ENCODE results near the gene MTMR11. TPM values are rescaled to one million over a fixed set of nuclear protein-coding genes. Genes with fewer than 3 reads are reported as not detected.

The MTMR11 gene
- total and polyA plus RNA-seq, 2 donors (not counting 1 experiment from before 2014, with no cell fraction given): 0.91 TPM; not detected in 1

DNA sequence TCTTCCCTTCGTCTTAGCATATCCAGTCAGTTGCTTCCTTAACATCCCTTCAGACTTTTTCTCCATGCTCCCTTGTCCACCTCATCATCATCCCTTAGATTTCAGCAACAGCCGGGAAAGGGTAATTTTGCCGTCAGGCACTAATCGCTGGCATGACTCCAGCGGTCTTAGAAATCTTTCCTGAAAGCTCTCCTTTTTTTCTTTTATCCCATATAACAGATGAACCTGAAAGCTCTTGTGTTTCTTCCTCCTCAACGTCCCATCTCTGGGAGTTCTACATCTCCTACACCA lies 47.7 kb downstream of the MTMR11 start:
- POLR2A ChIA-PET: interaction anchor here (0.5 to 3.3 kb wide), 6 partner anchors 10 to 658 kb away, joined by 4 to 37 read pairs (median 10); partner anchors contain the start of genes BOLA1 and SF3B4
- H3K4me2 ChIP-seq (replicated peaks; ENCODE audit: low read depth, low read length, poor library complexity, severe bottlenecking): peak overlapping the region; percentile 78
- H3K9ac ChIP-seq (ENCODE audit: low read length): peak overlapping the region; percentile 81
- Mint-ChIP-seq H3K4me1 (peaks cover 2% of the 10 kb centered on the region), H3K4me3 (no peak overlapping the region), H3K27ac (no peak overlapping the region), H3K27me3 (no peaks in the 10 kb centered on the region), H3K9me3 (ENCODE audit: insufficient read depth) (no peaks in the 10 kb centered on the region)
- peak overlapping the region; percentile 89 to 94 for H3K27ac ChIP-seq (ENCODE audit: low read length in 2 of 2)
- peaks cover 21 to 29% of the 10 kb centered on the region in 2 donors for H3K4me1 ChIP-seq (ENCODE audit: control insufficient read depth in 2 of 2, insufficient read depth in 2 of 2, low read length in 2 of 2)
- DNase-seq (no peak), ATAC-seq (ENCODE audit: low read depth) (no peak)
- peaks cover 0 to 5% (median 0%) of the 10 kb centered on the region in 3 donors for H3K9me3 ChIP-seq (ENCODE audit: control extremely low read depth in 1 of 3, control insufficient read depth in 2 of 3, insufficient read depth in 1 of 3, low read length in 2 of 3)
- 59% methylated on average over 5 of the region's 6 CpGs for WGBS (ENCODE audit: insufficient coverage)
- CTCF ChIA-PET: interaction anchor here (0.7 to 2.6 kb wide), 7 partner anchors 10 to 999 kb away, joined by 3 to 8 read pairs (median 4); partner anchors contain the start of gene SF3B4
- peak overlapping the region; percentile 86 for H2AFZ ChIP-seq (ENCODE audit: insufficient read depth, low read depth, low read length, poor library complexity, severe bottlenecking)
- peak overlapping the region; percentile 84 to 98 (median 92) for H3K4me3 ChIP-seq (ENCODE audit: control extremely low read depth in 1 of 5, extremely low read depth in 1 of 5, insufficient read depth in 1 of 5, low read depth in 2 of 5, low read length in 4 of 5)
- no peaks in the 10 kb centered on the region for H3K27me3 ChIP-seq (replicated peaks in 1 of 4; ENCODE audit: control extremely low read depth in 1 of 4, control insufficient read depth in 3 of 4, insufficient read depth in 4 of 4, low read length in 3 of 4)
- H4K20me1 ChIP-seq (ENCODE audit: control insufficient read depth, insufficient read depth, low read length, poor library complexity, severe bottlenecking): peaks cover 24% of the 10 kb centered on the region
- no peak for TF ChIP-seq EZH2 (IDR thresholded peaks at IDR 0.05; ENCODE audit: borderline replicate concordance, insufficient read depth, low read depth, low read length, poor library complexity, severe bottlenecking)
- TF ChIP-seq, protein P1, sequence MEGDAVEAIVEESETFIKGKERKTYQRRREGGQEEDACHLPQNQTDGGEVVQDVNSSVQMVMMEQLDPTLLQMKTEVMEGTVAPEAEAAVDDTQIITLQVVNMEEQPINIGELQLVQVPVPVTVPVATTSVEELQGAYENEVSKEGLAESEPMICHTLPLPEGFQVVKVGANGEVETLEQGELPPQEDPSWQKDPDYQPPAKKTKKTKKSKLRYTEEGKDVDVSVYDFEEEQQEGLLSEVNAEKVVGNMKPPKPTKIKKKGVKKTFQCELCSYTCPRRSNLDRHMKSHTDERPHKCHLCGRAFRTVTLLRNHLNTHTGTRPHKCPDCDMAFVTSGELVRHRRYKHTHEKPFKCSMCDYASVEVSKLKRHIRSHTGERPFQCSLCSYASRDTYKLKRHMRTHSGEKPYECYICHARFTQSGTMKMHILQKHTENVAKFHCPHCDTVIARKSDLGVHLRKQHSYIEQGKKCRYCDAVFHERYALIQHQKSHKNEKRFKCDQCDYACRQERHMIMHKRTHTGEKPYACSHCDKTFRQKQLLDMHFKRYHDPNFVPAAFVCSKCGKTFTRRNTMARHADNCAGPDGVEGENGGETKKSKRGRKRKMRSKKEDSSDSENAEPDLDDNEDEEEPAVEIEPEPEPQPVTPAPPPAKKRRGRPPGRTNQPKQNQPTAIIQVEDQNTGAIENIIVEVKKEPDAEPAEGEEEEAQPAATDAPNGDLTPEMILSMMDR (IDR thresholded peaks at IDR 0.05): no peak
- intact Hi-C loops (cut with micrococcal nuclease): loop anchor here (1.0 kb wide), 3 partner anchors 10 to 345 kb away; partner anchors contain the start of genes BOLA1 and SF3B4
- H3K36me3 ChIP-seq (replicated peaks in 1 of 2; ENCODE audit: control extremely low read depth in 1 of 2, control insufficient read depth in 1 of 2, extremely low read depth in 1 of 2, insufficient read depth in 2 of 2, low read length in 1 of 2): peaks cover 0 to under 1% of the 10 kb centered on the region in 2 experiments
- H3K79me2 ChIP-seq (ENCODE audit: control insufficient read depth, insufficient read depth, low read length): peaks cover 24% of the 10 kb centered on the region

DNA sequence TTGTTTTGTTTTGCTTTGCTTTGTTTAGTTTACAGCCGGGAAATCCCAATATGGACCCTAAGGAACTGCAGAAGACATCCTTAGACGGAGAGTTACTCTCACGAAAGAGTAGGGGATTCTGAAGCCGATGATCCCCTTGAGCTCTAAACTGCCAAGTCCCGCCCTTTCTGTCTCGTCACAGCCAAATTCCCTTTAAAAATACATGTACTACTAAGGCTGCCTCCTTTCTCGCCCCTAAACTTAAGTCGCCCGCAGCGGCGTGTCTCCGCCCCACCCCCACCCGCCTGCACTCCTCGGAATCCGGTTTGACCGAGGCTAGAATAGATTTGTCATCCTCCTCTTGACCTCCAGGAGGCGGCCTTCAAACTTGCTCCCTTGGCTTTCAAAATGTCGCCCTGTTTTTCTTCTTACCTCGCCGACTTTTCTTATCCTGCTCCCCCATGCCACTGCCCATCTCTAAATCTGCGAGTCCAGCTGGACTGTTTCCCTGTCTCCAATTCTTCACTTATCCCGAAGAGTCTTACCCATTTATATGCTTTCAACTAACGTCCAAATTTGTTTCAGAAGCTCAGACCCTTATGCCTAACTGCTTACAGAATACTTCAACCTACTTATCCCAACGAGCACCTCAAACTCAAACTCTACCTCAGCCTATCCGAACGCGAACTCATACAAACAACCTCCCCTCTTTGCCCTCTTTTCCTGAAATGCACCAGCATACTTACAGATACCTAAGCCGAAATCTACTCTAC lies 48.3 kb downstream of the MTMR11 start:
- Mint-ChIP-seq H3K4me3 (no peak overlapping the region), H3K27me3 (no peaks in the 10 kb centered on the region), H3K27ac (no peak overlapping the region), H3K4me1 (peaks cover 7% of the 10 kb centered on the region), H3K9me3 (ENCODE audit: insufficient read depth) (no peaks in the 10 kb centered on the region)
- ChIA-PET CTCF (interaction anchor here (0.7 to 2.6 kb wide), 9 partner anchors 10 to 1000 kb away, joined by 3 to 14 read pairs (median 7); partner anchors contain the start of gene SF3B4), POLR2A (interaction anchor here (0.5 to 4.9 kb wide), 18 partner anchors 11 to 659 kb away, joined by 3 to 51 read pairs (median 6); partner anchors contain the start of genes BOLA1, RPRD2 and SF3B4)
- peak overlapping the region; percentile 84 to 98 (median 92) for H3K4me3 ChIP-seq (ENCODE audit: control extremely low read depth in 1 of 5, extremely low read depth in 1 of 5, insufficient read depth in 1 of 5, low read depth in 2 of 5, low read length in 4 of 5)
- peaks cover 0 to 4% of the 10 kb centered on the region in 2 experiments for H3K36me3 ChIP-seq (replicated peaks in 1 of 2; ENCODE audit: control extremely low read depth in 1 of 2, control insufficient read depth in 1 of 2, extremely low read depth in 1 of 2, insufficient read depth in 2 of 2, low read length in 1 of 2)
- intact Hi-C loops (cut with micrococcal nuclease): loop anchor here (1.0 kb wide), 3 partner anchors 11 to 346 kb away; partner anchors contain the start of genes BOLA1 and SF3B4
- H3K9me3 ChIP-seq (ENCODE audit: control extremely low read depth in 1 of 3, control insufficient read depth in 2 of 3, insufficient read depth in 1 of 3, low read length in 2 of 3): peaks cover 0 to 5% (median 0%) of the 10 kb centered on the region in 3 donors
- TF ChIP-seq, protein P1 (IDR thresholded peaks at IDR 0.05): peak; percentile 57
- no peak for TF ChIP-seq EZH2 (IDR thresholded peaks at IDR 0.05; ENCODE audit: borderline replicate concordance, insufficient read depth, low read depth, low read length, poor library complexity, severe bottlenecking)
- WGBS (ENCODE audit: insufficient coverage): 6% methylated on average over 28 of the region's 28 CpGs
- peak overlapping the region; percentile 89 to 94 for H3K27ac ChIP-seq (ENCODE audit: low read length in 2 of 2)
- H3K27me3 ChIP-seq (replicated peaks in 1 of 4; ENCODE audit: control extremely low read depth in 1 of 4, control insufficient read depth in 3 of 4, insufficient read depth in 4 of 4, low read length in 3 of 4): no peaks in the 10 kb centered on the region
- DNase-seq (no peak), ATAC-seq (ENCODE audit: low read depth) (peak; percentile 7)
- H3K4me2 ChIP-seq (replicated peaks; ENCODE audit: low read depth, low read length, poor library complexity, severe bottlenecking): peak overlapping the region; percentile 78
- peaks cover 30% of the 10 kb centered on the region for H3K79me2 ChIP-seq (ENCODE audit: control insufficient read depth, insufficient read depth, low read length)
- peak overlapping the region; percentile 81 for H3K9ac ChIP-seq (ENCODE audit: low read length)
- H2AFZ ChIP-seq (ENCODE audit: insufficient read depth, low read depth, low read length, poor library complexity, severe bottlenecking): peak overlapping the region; percentile 86
- H4K20me1 ChIP-seq (ENCODE audit: control insufficient read depth, insufficient read depth, low read length, poor library complexity, severe bottlenecking): peaks cover 26% of the 10 kb centered on the region
- H3K4me1 ChIP-seq (ENCODE audit: control insufficient read depth in 2 of 2, insufficient read depth in 2 of 2, low read length in 2 of 2): peaks cover 23 to 33% of the 10 kb centered on the region in 2 donors
